ENCODE data around the gene SNAPC2.
A peak's percentile ranks its signal among the peaks of the same experiment; 100 is the strongest.

Gene SNAPC2

GRCh38 chr19:7919610-7920518, at the start of gene SNAPC2:
TSS of gene SNAPC2 (plus strand) at chr19:7920338. CDS start at chr19:7920367, 29 bp downstream.
- peak; percentile 94 to 96 for DNase-seq (ENCODE audit: low read depth in 2 of 2)

GRCh38 chr19:7870571-7871436, 49.3 kb upstream of the SNAPC2 start:
- DNase-seq (ENCODE audit: low read depth in 2 of 2) = peak; percentile 67 to 72

- DNase-seq (ENCODE audit: low read depth in 2 of 2) = peak; percentile 88 to 91
Measured at GRCh38 chr19:7871437-7872305, 48.5 kb upstream of the SNAPC2 start.

GRCh38 chr19:7872306-7873204, 47.6 kb upstream of the SNAPC2 start:
- no peak for DNase-seq (ENCODE audit: low read depth in 2 of 2)

- no peak for DNase-seq (ENCODE audit: low read depth in 2 of 2)
Measured at GRCh38 chr19:7873304-7874075, 46.6 kb upstream of the SNAPC2 start.

- no peak for DNase-seq (ENCODE audit: low read depth in 2 of 2)
Measured at GRCh38 chr19:7874076-7874896, 45.9 kb upstream of the SNAPC2 start, which contains the start of gene PRR36. TSS of gene PRR36 (minus strand) at chr19:7874390. CDS start at chr19:7873689, 701 bp downstream.

GRCh38 chr19:7874897-7875273, 45.3 kb upstream of the SNAPC2 start:
- no peak for DNase-seq (ENCODE audit: low read depth in 2 of 2)

- DNase-seq (ENCODE audit: low read depth in 2 of 2) = no peak
Measured at GRCh38 chr19:7877249-7877836, 42.8 kb upstream of the SNAPC2 start.

GRCh38 chr19:7879111-7879807, 40.9 kb upstream of the SNAPC2 start:
- DNase-seq (ENCODE audit: low read depth in 2 of 2) = no peak

GRCh38 chr19:7879836-7880235, 40.3 kb upstream of the SNAPC2 start:
- no peak for DNase-seq (ENCODE audit: low read depth in 2 of 2)

GRCh38 chr19:7881910-7882309, 38.2 kb upstream of the SNAPC2 start:
- no peak for DNase-seq (ENCODE audit: low read depth in 2 of 2)

- DNase-seq (ENCODE audit: low read depth in 2 of 2) = no peak
Measured at GRCh38 chr19:7883105-7883504, 37.0 kb upstream of the SNAPC2 start.

GRCh38 chr19:7883796-7884570, 36.2 kb upstream of the SNAPC2 start:
- no peak for DNase-seq (ENCODE audit: low read depth in 2 of 2)

GRCh38 chr19:7885818-7886217, 34.3 kb upstream of the SNAPC2 start:
- no peak for DNase-seq (ENCODE audit: low read depth in 2 of 2)

GRCh38 chr19:7887408-7888144, 32.6 kb upstream of the SNAPC2 start:
- DNase-seq (ENCODE audit: low read depth in 2 of 2) = no peak

GRCh38 chr19:7888145-7888825, 31.9 kb upstream of the SNAPC2 start, which contains the start of gene LRRC8E:
TSS of gene LRRC8E (plus strand) at chr19:7888510. CDS start at chr19:7895604, 7,094 bp downstream.
- DNase-seq (ENCODE audit: low read depth in 2 of 2) = peak in 1 of 2 donors; percentile 33
